Endometrial microvascular endothelial cells (primary cell): Measurements from ENCODE around the gene GRM7. TPM values are rescaled to one million over a fixed set of nuclear protein-coding genes. Genes with fewer than 3 reads are reported as not detected.

ENCODE experiments used
- in situ Hi-C: cut with HindIII; loops from 2 replicates; pipeline ENCODE4 v1.10.0; 2017; ENCODE audit warnings: low sequenced_read_pairs, low pct_unique_long_range_greater_than_20kb; ENCODE audit errors: inconsistent ontology term
- total RNA-seq: library from RNA; depleted of rRNA; stranded (reverse); fragments of >200 nt; gene quantifications from one replicate; pipeline ENCODE4 v1.2.3, GENCODE V29; 2015; ENCODE audit errors: inconsistent ontology term

Gene GRM7
- total RNA-seq, 1 donor from 2014 or later = not detected

DNA sequence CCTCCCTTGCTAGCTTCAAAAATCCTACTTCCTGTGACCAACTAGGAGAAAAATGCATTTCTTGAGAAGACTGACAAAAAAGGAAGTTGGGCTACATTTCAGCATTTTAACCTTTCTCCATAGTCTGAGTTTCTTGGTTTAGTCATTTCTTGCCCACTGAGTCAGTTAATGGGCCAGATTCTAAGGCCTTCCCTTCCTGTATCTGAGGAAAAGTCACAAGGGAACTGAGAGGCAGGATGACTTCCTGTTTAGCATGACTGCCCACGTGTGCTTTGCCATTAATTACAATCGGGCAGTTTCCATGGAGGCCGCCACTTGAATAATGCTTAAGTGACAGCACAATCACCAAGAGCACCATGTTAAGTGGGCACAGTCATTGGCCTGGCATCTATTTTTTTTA, 846.3 kb downstream of the GRM7 start:
- in situ Hi-C loops = no loop called here

DNA sequence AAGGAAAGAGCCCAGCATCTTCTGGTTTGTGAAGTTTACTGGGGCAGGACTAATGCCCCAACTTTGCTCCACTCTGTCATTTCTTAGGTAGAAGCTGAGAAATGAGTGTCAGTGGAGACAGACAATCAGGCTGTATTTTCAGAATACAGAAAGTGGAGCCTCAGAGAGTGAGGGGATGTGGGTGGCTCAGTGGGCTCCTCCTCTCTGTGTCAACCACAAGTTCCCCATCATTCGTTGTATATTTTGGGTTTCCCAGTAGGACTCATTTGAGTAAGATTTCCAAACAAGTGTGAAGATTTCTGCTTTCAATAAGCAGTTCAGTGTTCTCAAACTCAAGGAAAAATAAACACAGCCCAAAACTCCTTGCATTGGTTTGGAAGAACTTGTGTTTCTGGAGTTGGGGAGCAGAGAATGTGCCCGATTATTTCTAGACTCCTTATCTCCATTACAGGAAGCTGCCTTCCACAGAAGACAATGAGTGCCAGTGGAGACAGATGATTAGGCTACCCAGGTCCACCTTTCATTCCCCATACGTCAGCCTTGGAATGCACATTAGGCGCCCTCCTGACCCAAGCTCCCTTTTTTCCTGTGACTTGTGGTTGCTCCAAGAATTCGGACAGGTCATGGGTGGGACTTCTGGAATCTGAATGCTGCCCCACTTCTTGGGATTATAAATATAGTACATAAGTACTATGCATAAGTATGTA, 848.6 kb downstream of the GRM7 start:
- in situ Hi-C loops = no loop called here

DNA sequence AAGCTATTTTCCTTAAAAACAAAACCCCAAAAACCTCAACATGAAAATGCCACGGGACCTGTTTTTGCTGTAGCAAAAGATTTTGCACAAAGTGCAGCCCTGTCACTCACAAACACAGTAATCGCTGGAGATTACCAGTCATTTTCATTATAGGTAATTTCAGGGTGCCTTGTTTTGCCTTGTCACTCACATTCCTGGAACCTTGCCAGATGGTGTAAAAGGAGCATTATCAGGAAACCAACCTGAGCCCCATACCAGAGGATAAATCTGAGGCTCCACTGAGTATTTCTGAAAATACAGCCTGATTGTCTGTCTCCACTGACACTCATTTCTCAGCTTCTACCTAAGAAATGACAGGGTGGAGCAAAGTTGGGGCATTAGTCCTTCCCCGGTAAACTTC, 849.4 kb downstream of the GRM7 start:
- in situ Hi-C loops = no loop called here

DNA sequence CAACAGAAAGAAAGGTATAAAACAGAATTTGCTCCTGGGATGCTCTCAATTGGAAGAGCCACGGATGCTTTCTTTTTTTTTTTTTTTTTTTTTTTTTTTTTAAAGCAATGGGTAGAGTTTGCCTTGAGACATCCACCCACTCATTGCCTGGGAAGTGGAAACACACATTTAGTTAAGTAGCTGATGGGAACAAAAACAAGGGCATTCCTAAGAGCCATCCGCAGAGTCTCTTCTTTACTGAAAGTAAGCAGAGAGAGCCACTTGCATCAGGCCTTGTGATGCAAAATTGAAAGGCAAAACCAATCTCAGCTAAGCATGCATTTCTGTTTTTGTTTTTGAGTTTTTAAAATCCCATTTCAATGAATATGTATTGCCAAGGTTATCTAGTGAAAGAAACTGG, 852.8 kb downstream of the GRM7 start:
- in situ Hi-C loops = no loop called here

DNA sequence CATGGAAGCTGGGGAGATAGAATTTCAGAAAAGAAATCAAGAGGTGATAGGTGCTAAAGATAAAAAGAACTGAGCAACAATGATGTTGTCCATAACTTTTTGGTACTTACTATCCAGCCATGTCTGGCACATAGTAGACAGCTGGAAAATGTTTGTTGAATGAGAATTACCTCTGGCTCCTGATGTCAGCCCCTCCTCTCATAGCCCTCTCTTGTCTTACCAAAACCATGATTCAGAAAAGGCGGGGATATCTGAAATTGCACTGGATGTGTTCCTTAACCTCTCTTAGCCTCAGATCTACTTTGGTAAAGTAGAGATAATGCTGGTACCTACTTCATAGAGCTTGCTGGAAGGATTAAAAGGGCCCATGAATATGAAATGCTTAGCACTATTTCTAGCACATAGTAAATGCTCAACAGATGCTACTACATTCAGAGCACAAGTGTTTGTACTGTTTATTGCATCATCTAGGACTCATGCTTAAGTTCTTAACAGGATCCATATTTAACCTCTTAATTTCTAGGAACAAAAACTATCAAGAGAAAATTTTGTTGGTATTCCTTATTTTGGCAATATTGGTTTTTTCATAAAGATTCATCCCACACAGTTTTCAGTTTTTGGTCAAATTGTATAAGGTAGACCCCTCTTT, 859.9 kb downstream of the GRM7 start:
- in situ Hi-C loops = no loop called here

DNA sequence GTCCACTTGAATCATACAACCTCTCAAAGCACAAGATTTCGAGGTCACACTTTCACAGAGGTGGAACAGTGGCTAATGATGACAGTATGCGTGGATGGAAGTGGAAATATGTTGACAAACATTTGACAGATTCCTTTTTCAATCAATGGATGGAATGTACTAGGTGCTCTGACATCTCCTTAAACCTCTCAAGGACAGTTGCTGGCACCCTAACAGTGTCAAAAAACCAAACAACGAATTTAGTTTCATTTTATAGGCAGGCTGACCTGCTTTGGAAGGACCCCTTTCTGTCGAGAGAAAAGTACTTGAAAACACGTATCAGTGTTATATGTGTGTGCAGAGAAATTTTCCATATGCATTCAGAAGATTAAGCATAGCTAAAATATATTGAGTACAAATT, 861.0 kb downstream of the GRM7 start:
- in situ Hi-C loops = no loop called here

DNA sequence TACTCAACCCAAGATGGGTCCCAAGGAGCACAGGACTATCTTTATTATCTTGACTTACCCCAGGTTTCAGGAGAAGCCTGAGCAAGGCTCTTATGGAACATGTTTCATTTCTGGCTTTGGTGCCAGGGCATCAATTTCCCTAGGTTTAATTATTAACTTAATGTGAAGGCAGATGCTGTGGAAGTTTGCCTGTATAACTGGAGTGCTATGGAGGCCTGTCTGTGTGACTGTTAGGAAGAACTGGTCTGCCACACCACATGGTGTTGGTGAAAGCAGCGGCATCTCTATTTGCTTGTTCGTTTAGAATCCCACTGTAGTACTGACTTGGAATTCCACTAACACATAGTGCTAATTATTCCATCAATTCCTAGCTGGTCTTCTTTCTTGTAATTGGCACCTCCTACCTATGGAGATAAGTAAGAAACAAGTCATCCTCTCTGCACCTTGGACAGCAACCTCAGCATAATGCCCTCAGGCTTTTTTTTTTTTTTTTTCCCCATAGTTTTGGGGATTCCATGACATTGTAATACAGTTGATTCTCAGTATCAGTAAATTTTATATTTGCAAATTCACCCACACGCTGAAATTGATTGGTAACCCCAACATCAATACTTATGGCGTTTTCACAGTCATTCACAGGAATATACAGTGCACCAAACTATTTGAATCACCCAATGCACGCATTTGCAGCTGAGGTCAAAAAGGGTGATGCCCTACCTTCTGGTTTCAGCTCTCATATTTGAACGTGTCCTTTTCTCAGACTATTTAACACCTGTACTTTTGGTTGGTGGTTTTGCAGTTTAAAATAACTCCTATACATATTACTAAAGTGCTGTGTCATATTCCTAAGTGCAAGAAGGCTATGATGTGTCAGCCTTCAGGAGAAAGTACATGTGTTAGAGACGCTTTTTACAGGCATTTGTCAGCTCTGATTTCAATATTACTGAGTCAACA, 867.9 kb downstream of the GRM7 start:
- in situ Hi-C loops = no loop called here

DNA sequence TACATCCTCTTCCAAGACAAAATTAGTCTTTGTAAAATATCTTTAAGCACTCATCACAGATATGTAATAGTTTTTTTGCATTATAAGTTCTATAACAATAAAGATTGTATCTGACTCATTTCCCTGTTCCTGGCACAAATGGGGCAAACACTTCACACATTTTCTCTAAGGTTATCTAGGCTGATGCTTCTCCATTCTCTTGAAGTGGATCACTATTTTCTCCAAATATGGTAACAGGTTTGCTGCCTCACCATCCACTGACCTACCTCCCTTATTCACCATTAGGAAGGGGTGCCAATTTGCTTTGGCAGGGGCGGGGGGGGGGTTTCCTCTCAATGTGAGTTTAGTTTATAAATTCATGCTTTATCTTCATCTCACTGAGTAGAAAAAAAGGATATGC, 873.0 kb downstream of the GRM7 start:
- in situ Hi-C loops = no loop called here

DNA sequence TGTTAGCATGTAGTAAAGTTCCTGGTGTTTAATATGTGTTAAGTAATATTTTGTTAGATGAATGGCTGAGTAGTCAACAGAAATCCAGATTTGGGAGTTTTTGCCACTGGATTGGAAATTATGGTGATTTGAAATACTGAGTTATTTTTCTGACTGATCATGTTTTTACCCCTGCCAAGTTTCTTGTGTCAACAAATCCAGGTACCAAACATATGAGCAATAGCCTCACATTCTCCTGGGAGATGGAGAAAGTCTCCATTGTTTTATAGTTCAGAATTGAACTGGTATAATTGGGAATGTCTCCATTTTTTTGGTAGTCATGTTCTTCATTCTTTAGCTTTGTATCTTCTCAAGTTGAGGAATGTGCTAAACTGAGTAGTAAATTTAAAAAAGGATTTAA, 873.5 kb downstream of the GRM7 start:
- in situ Hi-C loops = no loop called here

DNA sequence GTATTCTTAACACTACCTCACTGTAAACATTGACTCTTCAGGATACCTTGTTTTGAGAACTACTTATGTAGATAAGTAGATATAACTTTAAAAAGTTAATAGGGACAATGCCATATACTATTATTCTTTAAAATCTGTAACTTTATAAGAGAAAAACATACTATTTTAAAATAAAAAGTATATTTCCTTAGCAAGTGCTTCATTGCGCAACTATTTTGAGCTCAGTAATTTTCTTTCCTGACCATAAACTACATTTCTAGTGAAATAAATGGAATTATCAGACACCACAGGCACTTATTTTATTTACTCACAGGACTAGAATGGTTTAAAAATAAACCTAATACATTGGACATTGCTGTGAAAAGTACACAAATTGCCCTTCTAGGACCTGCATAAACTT, 876.3 kb downstream of the GRM7 start:
- in situ Hi-C loops = no loop called here

DNA sequence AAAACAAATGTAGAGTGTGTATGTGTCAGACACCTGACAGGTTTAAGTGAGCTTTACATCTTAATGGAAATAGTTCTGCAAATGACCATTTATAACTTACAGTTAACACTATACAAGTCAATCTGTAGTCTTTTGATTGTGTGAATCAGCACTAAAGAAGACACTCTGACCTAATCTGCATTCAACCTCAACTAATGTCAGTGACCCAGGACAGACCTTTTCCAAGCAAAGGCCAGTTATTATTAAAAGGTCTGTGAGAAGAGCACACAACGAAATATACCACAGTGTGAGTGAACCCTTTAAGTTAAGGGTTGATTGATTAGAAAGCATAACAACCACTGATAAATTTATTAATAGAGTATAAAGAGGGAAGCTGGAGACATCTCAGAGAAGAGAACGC, 878.8 kb downstream of the GRM7 start:
- in situ Hi-C loops = no loop called here

DNA sequence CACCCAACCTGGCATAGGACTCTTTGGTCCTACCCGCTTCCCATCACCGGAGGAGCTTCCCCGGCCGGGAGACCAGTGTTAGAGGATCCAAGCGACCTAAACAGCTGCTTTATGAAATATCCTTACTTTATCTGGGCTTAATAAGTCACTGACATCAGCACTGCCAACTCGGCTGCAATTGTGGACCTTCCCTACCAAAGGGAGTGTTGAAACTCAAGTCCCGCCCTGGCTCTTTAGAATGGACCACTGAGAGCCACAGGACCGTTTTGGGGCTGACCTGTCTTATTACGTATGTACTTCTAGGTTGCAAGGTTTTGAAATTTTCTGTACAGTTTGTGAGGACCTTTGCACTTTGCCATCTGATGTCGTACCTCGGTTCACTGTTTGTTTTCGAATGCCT, 879.5 kb downstream of the GRM7 start:
- in situ Hi-C loops = no loop called here

DNA sequence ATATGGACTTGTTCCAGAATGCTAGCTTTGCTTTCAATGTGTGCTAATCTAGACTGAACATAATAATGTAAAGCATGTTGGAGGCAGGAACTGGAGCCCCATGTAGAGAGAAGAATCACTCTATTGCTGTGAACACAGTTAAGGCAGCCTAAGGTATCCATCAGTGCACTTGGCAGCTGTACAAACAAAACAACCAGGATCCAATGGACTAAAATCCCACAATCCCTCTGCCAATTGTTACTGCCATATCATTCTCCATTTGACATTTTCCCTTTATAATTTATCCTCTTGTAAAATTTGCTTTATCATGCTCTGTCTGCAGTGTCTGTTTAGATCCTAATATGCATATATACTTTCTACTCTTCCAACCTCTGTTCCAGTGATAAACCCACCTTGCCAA, 883.9 kb downstream of the GRM7 start:
- in situ Hi-C loops = no loop called here

DNA sequence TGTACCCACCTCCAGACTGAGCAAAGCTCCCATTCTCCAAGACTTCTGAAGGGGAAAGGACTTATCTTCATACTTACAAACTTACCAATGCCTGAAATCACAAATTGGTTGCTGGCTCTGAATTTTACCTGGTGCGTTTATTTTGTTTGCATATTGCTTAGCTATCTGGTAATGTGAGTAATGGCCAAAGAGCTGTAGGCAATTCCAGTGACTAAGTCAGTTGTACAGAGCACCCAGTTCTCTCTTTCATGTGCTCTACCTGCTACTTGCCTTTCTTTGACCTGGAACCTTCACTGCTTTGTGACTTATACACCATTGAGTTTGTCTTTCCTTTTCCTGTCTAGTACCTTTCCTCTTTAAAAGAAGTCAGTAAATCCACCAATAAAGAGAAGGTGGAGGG, 884.8 kb downstream of the GRM7 start:
- in situ Hi-C loops = no loop called here

DNA sequence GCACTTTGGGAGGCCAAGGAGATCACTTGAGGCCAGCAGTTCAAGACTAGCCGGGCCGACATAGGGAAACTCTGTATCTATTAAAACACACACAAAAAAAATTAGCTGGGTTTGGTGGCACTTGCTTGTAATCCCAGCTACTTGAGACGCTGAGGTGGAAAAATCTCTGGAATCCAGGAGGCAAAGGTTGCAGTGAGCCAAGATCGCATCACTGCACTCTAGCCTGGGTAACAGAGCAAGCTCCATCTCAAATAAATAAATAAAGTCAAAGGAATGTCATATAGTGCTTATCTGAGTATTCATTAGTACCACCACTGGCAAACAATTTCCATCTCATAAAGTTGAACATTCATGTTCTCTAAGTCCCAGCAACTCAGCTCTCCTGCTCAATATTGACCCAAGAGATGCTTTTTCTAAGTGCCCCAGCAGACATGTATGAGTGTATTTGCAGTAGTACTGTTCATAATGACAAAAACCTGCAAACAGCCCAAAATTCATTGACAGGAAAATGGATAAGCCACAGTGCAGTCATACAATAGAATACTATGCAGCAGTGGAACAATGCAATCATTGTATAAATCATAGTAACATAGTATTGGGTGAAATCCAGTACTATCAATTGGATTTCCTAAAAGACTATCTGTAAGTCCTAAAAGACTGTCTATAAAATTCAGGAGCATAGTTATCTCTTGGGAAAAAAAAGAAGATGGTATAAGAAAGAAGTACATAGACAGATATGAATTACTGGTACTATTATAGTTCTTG, 889.2 kb downstream of the GRM7 start:
- in situ Hi-C loops = no loop called here

DNA sequence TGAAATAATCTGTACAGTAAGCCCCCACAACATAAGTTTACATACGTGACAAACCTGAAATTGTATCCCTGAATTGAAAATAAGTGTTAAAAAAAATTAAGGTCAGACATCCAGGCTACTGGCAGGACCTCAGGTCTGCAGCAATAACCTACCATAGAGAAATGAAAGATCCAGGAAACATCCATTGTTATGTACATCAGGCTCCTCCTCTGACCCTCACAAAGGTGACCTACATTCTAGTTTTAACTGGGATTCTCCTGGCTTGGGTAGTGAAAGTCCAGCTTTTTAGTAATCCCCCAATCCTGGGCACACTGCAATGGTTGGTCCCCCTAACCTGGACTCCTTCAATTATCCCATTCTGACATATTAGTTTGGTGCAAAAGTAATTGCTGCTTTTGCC, 891.1 kb downstream of the GRM7 start:
- in situ Hi-C loops = no loop called here

DNA sequence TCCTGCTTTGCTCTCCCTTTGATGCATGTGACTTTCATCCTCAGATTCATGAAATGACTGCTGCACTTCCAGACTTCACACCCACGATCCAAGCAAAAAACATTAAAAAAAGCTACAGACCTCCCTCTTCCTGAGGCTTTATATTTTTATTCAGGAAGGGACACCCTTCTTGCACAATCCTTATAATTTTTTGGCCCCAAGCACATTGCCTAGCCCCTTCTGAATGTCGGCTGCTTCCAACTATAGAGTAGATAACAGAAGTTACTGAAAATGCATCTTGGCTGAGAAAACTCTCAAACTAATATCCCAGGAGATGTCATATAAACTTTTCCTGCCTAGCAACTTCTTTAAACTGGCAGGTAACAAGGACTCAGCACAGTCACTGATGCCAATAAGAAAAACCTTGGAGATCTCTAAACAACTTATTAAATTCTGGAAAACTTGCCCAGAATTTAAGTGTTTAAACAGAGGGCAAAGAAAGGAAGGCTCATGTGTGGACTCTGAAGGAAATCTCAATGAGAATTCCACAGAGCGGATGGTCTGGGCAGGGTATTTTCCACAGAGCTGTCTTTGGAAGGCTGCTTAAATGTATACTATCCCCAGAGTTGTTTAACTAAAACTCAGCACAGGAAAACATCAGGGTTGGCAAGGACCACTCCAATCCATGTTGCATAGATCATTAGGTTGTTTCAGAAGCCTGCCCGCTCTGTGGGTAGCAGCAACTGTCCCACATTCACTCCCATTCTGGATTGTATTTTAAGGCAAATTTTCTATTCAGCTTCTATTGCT, 893.9 kb downstream of the GRM7 start:
- in situ Hi-C loops = no loop called here

DNA sequence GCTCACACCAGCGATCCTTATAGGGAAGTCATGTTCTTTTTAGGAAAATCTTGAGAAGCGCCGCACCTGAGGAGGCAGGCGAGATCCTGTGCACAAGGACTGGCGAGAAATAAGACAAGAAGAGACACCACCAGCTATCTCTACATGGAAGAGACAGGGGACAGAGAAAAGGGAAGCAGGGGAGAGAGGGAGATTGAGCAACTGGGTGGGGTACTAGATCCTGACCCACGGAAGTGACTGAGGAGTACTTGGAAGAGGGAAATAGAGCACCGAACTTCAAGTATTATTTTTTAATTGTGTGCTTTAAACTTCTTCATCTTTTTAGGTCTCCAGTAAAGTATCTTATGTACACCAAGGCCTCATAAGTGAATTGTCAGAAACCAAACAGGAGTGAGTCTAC, 898.7 kb downstream of the GRM7 start:
- in situ Hi-C loops = no loop called here
